SU-DHL-6 (cell line): ENCODE measurements around the gene C14orf93.

Experiments used
- H2AFZ ChIP-seq: fragments of 200-600 bp; sonication (generic); 2 replicates; pipeline ENCODE4 v1.6.1; 2014; ENCODE audit warnings: low read depth, mild to moderate bottlenecking, moderate library complexity, mixed read lengths, antibody characterized with exemption, low read length; ENCODE audit not compliant: severe bottlenecking
- H3F3A ChIP-seq: fragments of 200-600 bp; shearing (Covaris generic); 2 replicates; pipeline ENCODE4 v1.6.0; 2016; ENCODE audit warnings: antibody characterized with exemption, mild to moderate bottlenecking; ENCODE audit not compliant: insufficient read depth
- H3K27ac ChIP-seq: fragments of 200-600 bp; sonication (generic); 2 replicates; pipeline ENCODE4 v1.5.1; 2016; ENCODE audit warnings: low read depth, mild to moderate bottlenecking, low read length, moderate library complexity, mixed read lengths
- H3K27me3 ChIP-seq: fragments of 200-600 bp; sonication (generic), shearing (Covaris generic); 2 replicates; pipeline ENCODE4 v1.6.0; 2014; ENCODE audit warnings: mild to moderate bottlenecking, low read length
- H3K36me3 ChIP-seq: fragments of 200-600 bp; sonication (generic); 2 replicates; pipeline ENCODE4 v1.6.1; 2014; ENCODE audit warnings: mild to moderate bottlenecking, low read length, mixed read lengths
- H3K4me2 ChIP-seq: fragments of 300-600, 200-600 bp; shearing (Covaris generic), sonication (generic); 2 replicates; pipeline ENCODE4 v1.6.0; 2014; ENCODE audit warnings: low read length, low read depth, mild to moderate bottlenecking; ENCODE audit not compliant: poor library complexity, severe bottlenecking
- H3K4me3 ChIP-seq: fragments of 200-600 bp; sonication (generic); 2 replicates; pipeline ENCODE4 v1.5.1; 2014; ENCODE audit warnings: antibody characterized with exemption, low read length, mild to moderate bottlenecking, mixed read lengths; ENCODE audit not compliant: insufficient read depth, poor library complexity, severe bottlenecking
- H3K79me2 ChIP-seq: fragments of 200-600 bp; sonication (generic); 2 replicates; pipeline ENCODE4 v1.6.1; 2014; ENCODE audit warnings: mild to moderate bottlenecking, low read length, moderate library complexity; ENCODE audit not compliant: insufficient read depth
- H3K9ac ChIP-seq: fragments of 200-600 bp; sonication (generic); 2 replicates; pipeline ENCODE4 v1.7.0; 2014; ENCODE audit warnings: mild to moderate bottlenecking, low read length
- H3K9me2 ChIP-seq: fragments of 200-600 bp; sonication (generic); replicated peaks from 2 replicates; pipeline ENCODE4 v1.6.1; 2014; ENCODE audit warnings: low read length; ENCODE audit not compliant: insufficient read depth
- H3K9me3 ChIP-seq: fragments of 200-600 bp; sonication (generic); 2 replicates; pipeline ENCODE4 v1.6.1; 2014; ENCODE audit warnings: low read length, mixed read lengths; ENCODE audit not compliant: insufficient read depth
- H4K20me1 ChIP-seq: fragments of 200-600 bp; sonication (generic); 2 replicates; pipeline ENCODE4 v1.6.1; 2014; ENCODE audit warnings: low read depth, mild to moderate bottlenecking, antibody characterized with exemption, low read length, moderate library complexity, mixed read lengths
- EZH2phosphoT487 ChIP-seq: fragments of 200-600 bp; sonication (generic), shearing (Covaris generic); conservative IDR thresholded peaks from 2 replicates; pipeline ENCODE4 v1.6.1; 2018; ENCODE audit warnings: mild to moderate bottlenecking, antibody characterized with exemption, low read length, moderate library complexity, mixed read lengths
- TF ChIP-seq, protein P1 (sequence below): fragments of 200-600 bp; sonication (generic); IDR thresholded peaks from one replicate; pipeline ENCODE4 v1.5.1; 2017; ENCODE audit warnings: antibody characterized with exemption, mild to moderate bottlenecking, low read length, moderate library complexity; ENCODE audit not compliant: insufficient read depth, poor library complexity, severe bottlenecking

The C14orf93 gene, protein sequence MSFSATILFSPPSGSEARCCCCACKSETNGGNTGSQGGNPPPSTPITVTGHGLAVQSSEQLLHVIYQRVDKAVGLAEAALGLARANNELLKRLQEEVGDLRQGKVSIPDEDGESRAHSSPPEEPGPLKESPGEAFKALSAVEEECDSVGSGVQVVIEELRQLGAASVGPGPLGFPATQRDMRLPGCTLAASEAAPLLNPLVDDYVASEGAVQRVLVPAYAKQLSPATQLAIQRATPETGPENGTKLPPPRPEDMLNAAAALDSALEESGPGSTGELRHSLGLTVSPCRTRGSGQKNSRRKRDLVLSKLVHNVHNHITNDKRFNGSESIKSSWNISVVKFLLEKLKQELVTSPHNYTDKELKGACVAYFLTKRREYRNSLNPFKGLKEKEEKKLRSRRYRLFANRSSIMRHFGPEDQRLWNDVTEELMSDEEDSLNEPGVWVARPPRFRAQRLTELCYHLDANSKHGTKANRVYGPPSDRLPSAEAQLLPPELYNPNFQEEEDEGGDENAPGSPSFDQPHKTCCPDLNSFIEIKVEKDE

DNA sequence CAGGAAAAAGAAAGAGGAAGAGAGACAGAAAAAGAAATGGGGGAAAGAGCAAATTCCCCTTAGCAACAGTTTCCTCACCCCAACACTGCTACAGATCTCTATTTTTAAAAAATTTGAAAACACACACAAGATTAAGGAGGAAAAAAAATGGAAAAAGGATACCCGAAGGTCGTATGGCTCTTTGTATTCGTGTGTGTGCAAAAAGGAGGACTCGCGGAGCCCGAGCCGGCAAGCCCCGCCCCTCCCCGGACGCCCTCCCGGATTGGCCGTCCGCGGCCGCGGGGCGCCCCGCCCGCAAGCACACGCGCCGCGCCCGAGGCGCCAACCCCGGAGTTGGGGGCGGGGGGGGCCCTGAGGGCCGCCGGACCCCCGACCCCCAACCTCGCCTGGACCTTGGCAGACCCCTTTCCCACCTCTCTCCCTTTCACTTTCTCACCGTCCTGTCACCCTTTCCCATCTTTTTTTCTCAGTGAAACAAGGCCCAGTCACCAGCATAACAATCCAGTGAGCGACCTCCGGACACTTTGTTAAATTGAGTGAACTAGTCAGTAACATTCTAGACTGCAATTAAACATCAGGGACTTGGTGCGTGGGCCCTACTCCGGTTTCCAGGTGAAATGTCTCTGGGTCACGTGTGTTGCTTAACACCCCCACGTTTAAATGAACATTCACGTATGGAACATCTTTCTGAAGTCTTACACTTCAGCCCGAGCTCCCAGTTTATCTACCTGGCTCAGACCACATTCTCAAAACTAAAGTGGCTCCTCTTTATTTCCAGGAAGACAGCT is at the start of gene C14orf93:
Gene C14orf93, minus strand, starts transcription at position 205 of the 788 bp plus-strand sequence. CDS start 11,120 bp downstream, outside the sequence.
- Histone ChIP-seq H3K9ac (peak within 1 kb of the TSS; percentile 56), H3K4me2 (peak within 1 kb of the TSS; percentile 94), H3K36me3 (no peaks in the 10 kb centered on the region), H2AFZ (peak within 1 kb of the TSS; percentile 98), H3K79me2 (no peaks in the 10 kb centered on the region), H3K9me2 (no peaks in the 10 kb centered on the region), H3K27me3 (no peaks in the 10 kb centered on the region), H3K27ac (peak within 1 kb of the TSS; percentile 81), H3F3A (peaks cover 39% of the 10 kb centered on the region), H4K20me1 (no peaks in the 10 kb centered on the region), H3K9me3 (no peaks in the 10 kb centered on the region), H3K4me3 (peak within 1 kb of the TSS; percentile 55)
- TF ChIP-seq, protein P1, sequence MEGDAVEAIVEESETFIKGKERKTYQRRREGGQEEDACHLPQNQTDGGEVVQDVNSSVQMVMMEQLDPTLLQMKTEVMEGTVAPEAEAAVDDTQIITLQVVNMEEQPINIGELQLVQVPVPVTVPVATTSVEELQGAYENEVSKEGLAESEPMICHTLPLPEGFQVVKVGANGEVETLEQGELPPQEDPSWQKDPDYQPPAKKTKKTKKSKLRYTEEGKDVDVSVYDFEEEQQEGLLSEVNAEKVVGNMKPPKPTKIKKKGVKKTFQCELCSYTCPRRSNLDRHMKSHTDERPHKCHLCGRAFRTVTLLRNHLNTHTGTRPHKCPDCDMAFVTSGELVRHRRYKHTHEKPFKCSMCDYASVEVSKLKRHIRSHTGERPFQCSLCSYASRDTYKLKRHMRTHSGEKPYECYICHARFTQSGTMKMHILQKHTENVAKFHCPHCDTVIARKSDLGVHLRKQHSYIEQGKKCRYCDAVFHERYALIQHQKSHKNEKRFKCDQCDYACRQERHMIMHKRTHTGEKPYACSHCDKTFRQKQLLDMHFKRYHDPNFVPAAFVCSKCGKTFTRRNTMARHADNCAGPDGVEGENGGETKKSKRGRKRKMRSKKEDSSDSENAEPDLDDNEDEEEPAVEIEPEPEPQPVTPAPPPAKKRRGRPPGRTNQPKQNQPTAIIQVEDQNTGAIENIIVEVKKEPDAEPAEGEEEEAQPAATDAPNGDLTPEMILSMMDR, result no peak
- no peak for TF ChIP-seq EZH2phosphoT487

DNA sequence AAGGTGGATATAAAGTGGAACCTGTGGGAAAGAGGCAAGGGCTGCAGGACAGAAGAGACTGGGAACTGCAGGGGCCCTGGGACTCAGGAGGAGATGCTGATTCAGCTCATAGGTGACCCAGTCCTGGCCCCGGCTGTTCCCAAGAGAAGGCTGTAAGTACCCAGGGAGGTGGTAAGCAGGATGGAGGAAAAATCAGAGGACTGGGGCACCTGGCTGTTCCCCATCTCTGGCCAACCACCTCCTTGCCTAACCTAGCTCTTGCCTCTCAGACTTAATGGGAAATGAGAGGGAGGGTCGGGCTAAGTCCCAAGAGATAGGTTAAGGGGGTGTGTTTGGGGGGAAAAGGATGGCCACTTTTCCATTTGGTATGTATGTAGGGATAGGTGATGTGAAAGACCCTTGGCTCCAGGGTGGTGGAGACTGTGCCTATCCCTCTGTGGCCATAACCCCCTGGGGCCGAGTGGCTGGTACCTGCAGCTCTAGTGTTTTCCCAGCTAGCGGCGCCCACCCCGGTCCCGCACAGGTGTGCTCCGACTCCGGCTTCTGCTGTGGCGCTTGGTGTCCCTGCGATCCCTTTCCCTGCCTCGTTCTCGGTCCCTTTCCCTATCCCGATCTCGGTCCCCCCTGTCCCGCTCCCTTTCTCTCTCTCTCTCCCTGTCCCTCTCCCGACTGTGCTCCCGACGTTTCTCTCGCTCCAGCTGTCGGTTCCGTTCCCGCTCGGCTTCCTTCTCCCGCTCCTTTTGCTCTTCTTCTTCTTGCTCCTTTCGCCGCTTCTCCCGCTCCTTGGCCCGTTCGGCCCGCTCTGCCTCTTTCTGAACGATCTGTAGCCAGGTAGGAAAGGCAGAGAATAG is 48.9 kb upstream of the C14orf93 start:
- Histone ChIP-seq H3F3A (peaks cover 9% of the 10 kb centered on the region; the same call in 1 of the 2 replicates), H3K9me2 (no peaks in the 10 kb centered on the region), H3K27ac (no peak overlapping the region), H3K79me2 (no peaks in the 10 kb centered on the region), H3K9ac (no peak overlapping the region), H3K4me2 (no peak overlapping the region), H3K27me3 (no peaks in the 10 kb centered on the region), H2AFZ (no peak overlapping the region), H3K36me3 (peaks cover 18% of the 10 kb centered on the region), H4K20me1 (no peaks in the 10 kb centered on the region), H3K9me3 (no peaks in the 10 kb centered on the region), H3K4me3 (no peak overlapping the region)
- TF ChIP-seq EZH2phosphoT487, result no peak
- TF ChIP-seq, protein P1, result no peak
